GM19023 (cell line): Measurements from ENCODE around the gene RAI14.
"Not testable (repeated sequence)": the region's sequence is repeated elsewhere in the genome, so short reads cannot be mapped to it uniquely, and the experiment has no call there.

Experiments used
- ATAC-seq: cut with Tn5 transposase; IDR thresholded peaks from one replicate; pipeline ENCODE4 v1.9.1; 2021; ENCODE audit warnings: mild to moderate bottlenecking, moderate library complexity; ENCODE audit not compliant: unreplicated experiment

RAI14 gene

GRCh38 chr5:34697308-34698108 is 41.4 kb downstream of the RAI14 start:
- no peak for ATAC-seq

GRCh38 chr5:34698109-34698419 is 41.9 kb downstream of the RAI14 start:
- no peak for ATAC-seq

- ATAC-seq: no peak
Measured at GRCh38 chr5:34698754-34699153, 42.6 kb downstream of the RAI14 start.

DNA sequence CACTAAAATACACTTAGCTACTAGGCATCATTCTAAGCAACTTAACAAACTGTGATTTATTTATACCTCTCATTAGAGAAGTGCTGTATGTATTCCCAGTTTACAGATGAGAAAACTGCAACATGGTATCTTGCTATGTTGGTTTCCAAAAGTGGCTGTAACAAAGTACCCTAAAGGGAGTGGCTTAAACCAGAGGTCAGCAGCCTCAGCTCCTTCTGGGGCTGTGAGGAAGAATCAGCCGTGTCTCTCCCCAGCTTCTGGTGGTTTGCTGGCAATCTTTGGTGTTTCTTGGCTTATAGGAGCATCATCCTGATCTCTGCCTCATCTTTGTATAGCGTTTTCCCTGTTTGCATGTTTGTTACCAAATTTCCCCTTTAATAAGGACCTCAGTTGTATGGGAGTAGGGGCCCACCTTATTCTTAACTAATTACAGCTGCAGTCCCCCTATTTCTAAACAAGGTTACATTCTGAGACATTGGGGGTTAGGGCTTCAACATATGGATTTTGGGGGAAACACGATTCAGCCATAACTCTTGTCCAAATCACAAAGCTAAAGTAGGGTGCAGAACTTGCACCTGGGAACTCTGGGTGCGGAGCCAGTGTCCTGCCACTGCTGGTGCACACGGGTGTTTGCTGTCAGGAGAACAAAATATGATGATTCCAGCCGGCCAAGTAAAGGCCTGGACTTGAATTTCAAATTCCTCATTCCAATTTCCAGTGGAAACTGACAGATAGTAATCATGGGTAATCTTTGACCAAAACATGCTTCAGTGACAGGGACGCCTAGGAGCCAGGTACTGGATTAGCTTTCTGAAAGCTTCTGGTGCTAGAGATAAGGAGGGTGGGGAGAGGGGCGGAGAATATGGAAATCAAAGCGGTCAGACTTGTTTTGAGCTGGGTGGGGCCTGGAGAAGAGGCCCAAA is 43.3 kb downstream of the RAI14 start:
- no peak for ATAC-seq

GRCh38 chr5:34700078-34700452 is 43.9 kb downstream of the RAI14 start:
- ATAC-seq: no peak

- ATAC-seq: not testable (repeated sequence)
Measured at GRCh38 chr5:34701442-34701841, 45.3 kb downstream of the RAI14 start.

- no peak for ATAC-seq
Measured at GRCh38 chr5:34703767-34704713, 47.9 kb downstream of the RAI14 start.

GRCh38 chr5:34706084-34706483 is 50.0 kb downstream of the RAI14 start:
- no peak for ATAC-seq

DNA sequence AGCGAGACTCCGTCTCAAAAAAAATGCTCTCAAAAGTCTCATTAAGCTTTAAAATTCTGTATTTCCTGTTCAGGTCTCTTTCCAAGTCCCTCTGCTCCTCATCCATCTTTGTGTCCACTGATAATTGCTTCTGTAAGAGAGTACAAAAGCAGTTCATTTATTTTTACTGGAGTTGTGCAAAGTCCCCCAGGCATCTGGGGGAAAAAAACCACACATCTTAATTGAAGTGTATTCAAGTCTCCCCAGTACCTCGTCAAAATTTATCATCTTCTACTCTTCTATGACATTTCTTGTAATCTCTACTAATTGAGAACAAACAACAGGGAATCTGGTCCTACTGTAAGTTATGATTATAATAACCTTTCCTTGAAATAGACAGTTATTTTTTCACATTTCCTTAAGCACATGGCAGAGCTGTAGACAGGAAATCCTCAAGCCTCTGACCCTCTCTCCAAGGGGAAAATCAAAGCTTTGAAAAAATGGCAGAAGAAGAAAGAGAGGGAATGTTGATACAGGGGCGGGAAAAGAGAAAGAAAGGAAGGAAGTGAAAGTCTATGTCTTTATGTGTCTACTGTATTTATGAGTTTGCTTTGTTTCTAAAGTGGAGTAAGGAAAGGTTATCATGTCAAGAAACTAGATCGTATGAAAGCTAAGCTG is 51.5 kb downstream of the RAI14 start:
- no peak for ATAC-seq

DNA sequence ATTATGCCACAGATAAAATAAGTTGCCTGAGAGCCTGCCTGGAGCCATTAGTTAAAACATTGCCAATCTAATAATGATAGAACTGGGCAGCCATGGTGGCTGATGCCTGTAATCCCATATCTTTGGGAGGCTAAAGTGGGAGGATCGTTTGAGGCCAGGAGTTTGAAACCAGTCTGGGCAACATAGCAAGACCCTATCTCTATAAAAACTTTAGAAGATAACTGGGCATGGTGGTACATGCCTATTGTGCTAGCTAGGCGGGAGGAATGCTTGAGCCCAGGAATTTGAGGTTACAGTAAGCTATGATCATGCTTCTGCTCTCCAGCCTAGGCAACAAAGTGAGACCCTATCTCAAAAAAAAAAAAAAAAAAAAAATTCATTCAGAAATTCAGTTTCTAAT is 52.6 kb downstream of the RAI14 start:
- ATAC-seq: no peak

GRCh38 chr5:34709861-34710673 is 53.9 kb downstream of the RAI14 start:
- ATAC-seq: no peak

DNA sequence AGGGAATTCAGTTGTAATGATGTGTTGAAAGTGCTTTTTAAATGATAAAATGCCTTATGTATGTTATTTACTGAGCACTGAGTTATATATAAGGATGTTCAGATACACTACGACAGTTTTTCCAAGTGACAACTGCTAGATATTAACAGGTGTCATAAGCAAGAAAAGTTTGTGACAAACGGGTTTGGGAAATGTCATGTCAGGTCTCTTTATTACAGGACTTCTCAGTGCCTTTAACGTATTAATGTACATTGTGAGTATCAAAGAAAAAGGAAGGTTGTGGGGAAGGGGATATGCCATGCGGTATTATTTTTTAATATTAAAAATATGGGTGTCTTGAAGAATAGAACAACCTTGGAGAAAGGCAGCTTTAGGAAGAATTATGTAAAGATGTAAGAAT is 56.4 kb downstream of the RAI14 start:
- ATAC-seq: no peak

DNA sequence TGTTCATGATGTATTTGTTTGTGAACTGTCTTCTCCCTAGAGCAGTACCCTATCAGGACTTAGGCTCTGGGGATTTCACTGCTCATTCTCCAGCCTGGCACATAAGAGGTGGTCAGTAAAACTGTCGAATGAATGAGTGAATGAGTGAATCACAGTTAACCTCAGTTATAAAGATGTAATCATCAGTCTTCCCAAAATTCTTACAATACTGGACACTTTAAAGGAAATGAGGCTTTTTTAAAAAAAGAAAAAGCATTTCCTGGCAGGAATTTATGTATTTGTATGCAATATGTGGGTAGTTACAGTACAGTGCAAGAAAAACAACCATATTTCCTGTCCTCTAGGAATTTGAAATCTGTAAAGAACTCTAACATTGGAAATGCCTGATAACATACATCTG is 59.6 kb downstream of the RAI14 start:
- ATAC-seq: no peak

DNA sequence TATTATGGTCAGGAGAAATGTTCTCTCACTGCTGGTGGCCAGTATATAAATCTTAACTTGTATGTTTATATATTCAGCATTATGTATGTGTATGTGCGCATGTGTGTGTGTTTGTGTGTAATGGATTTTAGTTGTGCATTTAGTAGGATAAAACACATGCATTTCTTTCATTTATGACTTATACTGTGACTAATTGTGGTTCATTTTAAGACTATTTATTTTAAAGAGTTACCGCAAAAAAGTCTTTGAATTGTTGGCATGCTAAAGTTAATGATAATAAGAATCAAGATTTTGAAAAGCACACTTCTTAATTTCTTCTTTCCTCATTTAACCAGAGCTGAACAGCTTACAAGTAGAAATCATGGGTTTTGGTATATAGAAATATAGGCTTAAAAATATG is 60.9 kb downstream of the RAI14 start:
- ATAC-seq: no peak

DNA sequence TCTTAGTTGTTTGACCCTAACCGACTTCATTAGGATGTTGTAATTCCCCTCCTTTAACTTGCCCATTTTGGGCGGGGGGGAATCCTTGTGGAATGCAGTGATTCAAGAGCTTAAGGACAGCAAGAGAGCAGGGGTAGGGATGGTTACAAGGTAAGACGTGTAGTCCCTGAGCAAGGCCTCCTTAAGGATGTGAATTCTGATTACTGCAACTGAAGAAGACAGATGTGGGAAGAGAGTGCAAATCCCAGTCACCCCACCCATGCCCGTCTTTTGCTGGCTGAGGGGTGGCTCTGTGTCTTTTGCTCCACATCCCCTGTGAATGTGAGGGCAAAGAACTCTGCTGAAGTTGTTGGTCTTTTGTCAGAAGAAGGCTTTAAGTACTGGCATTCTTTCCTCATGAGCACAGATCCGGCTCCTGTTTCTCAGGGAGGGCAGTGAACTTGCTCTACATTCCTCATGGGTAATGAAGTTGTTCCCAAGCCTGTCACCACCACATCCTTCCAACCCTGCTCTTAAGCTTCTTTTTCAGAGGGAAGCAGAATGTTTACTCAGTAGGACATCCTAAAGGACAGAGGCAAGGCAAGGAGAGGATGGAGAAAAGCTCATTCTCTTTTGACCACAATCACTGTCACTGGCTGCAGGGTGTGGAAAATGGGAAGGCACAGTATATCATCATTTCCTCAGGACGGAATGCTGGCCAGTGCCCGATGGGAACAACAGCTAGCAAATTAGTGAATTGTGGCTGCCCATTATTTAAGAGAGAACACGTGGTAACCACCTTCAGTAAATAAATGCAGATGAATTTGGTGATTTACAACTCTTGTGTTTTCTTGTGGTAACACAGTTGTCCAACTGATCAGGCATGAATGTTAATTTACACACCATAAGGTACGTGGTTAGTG is 61.5 kb downstream of the RAI14 start:
- ATAC-seq: no peak

GRCh38 chr5:34718516-34718915 is 62.4 kb downstream of the RAI14 start:
- no peak for ATAC-seq

- no peak for ATAC-seq
Measured at GRCh38 chr5:34719029-34719428, 62.9 kb downstream of the RAI14 start.

GRCh38 chr5:34721327-34721726 is 65.2 kb downstream of the RAI14 start:
- ATAC-seq: no peak

DNA sequence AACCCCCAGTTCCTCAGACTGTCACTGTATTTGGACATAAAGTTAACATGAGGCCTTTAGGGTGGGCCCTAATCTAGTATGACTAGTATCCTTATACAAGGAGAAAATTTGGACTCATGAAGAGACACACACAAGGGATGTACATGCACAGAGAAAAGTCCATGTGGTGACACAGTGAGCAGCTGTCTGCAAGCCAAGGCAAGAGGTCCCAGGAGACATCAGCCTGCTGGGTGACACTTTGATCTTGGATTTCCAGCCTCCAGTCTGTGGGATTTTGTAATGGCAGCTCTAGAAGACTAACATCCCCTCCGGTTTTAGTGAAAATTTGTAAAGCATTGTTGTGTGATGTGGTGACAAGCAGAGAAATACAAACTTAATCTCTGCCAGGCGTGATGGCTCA is 66.1 kb downstream of the RAI14 start:
- no peak for ATAC-seq
